Measurements from ENCODE around the gene EPB41L3. TPM values are rescaled to one million over a fixed set of nuclear protein-coding genes. Genes with fewer than 3 reads are reported as not detected.

Gene EPB41L3
- 19.2 and 22.2 TPM in 2 replicates for total RNA-seq (2014; rRNA removed; shearing (Covaris generic))
- 19.2 and 20.8 TPM in 2 replicates for polyA plus RNA-seq (2016; fragmentation: Nextera tagmentation; extraction: Ambion mirVana)

DNA sequence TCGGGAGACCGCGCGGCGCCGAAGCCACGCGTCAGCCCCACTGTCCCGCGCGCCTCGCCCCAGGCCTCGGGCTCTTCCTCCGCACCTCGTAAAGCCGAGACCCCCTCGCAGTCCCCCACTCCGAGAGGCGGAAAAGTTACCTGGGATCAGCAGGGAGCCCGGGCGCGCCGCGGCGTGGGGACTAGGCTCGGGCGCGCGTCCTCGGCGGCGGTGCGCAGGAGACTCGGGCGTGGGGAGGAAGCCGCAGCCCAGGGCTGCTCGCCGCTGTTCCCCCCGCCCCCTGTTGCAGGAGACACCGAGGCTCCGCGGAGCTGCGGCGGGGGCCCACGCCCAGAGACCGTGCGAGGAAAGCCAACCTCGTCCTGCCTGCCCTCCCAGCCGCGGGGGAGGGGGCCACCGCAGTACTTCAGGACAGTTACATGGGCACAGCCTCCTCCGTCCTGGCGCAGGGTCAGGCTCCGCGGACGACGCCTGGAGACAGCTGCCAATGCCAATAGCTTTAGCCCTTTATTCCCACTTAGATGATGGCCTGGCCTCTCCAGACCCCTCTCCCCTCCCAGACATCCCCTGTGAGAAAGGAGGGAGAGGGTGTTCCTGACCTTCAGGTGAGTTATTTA lies at the start of gene EPB41L3:
Gene EPB41L3, minus strand, starts transcription at position 225 of the 617 bp plus-strand sequence. CDS start 54,814 bp downstream, outside the sequence.
- H3K9ac ChIP-seq: peak within 1 kb of the TSS; percentile 75
- TF ChIP-seq EZH2 (IDR thresholded peaks at IDR 0.05; ENCODE audit: insufficient read depth, poor library complexity, severe bottlenecking) (no peak), EZH2phosphoT487 (IDR thresholded peaks at IDR 0.05; ENCODE audit: insufficient read depth, low read depth) (no peak)
- H3K36me3 ChIP-seq (ENCODE audit: low read depth): no peaks in the 10 kb centered on the region
- H3K79me2 ChIP-seq (ENCODE audit: insufficient read depth): no peaks in the 10 kb centered on the region
- H3K4me3 ChIP-seq: peak within 1 kb of the TSS; percentile 73
- H3K27ac ChIP-seq: no peak within 1 kb of the TSS
- in situ Hi-C loops (cut with MboI): no loop called here
- H3K4me1 ChIP-seq (ENCODE audit: insufficient read depth): no peaks in the 10 kb centered on the region
- WGBS, 2 experiments (ENCODE audit: low coverage in 1 of 2, low lambda C conversion rate in 2 of 2, missing lambda C conversion rate in 2 of 2): 2% methylated on average over 27 to 28 of the region's 57 CpGs
- peaks cover 8% of the 10 kb centered on the region; the same call in 1 of the 2 replicates for H3F3A ChIP-seq (ENCODE audit: insufficient read depth)
- H3K9me3 ChIP-seq (ENCODE audit: low read depth): no peaks in the 10 kb centered on the region
- DNase-seq: peak; percentile 65
- peak within 1 kb of the TSS; percentile 73 for H2AFZ ChIP-seq
- no peaks in the 10 kb centered on the region for H4K20me1 ChIP-seq (ENCODE audit: insufficient read depth)
- no peaks in the 10 kb centered on the region; the same call in 1 of the 2 replicates for H3K27me3 ChIP-seq (replicated peaks; ENCODE audit: insufficient read depth)
- peak within 1 kb of the TSS; percentile 80 for H3K4me2 ChIP-seq (ENCODE audit: unreplicated experiment)
- no peaks in the 10 kb centered on the region for H3K9me2 ChIP-seq (ENCODE audit: insufficient read depth)

DNA sequence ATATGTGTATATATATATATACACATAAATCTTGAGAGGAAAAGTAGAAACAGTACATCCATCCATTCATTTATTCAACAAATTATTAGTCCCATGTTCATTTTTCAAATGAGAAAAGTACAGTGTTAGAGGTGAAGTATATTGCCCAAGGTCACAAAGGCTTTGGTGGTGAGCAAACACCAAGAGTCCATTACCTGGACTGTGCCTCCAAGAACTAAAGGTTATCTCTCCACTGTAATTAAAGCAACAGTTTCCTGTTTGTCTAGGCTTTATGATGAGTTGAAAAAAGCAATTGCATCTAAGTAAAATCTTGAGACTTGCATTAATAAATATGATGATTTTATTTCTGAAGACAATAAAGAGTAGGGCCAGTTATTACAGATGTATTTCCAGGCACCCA lies 44.7 kb upstream of the EPB41L3 start:
- Histone ChIP-seq H4K20me1 (ENCODE audit: insufficient read depth) (no peaks in the 10 kb centered on the region), H3K79me2 (ENCODE audit: insufficient read depth) (no peaks in the 10 kb centered on the region), H3K4me2 (ENCODE audit: unreplicated experiment) (no peak overlapping the region), H3K4me3 (no peak overlapping the region), H3K27ac (no peak overlapping the region), H3K27me3 (replicated peaks; ENCODE audit: insufficient read depth) (no peaks in the 10 kb centered on the region), H3K9ac (no peak overlapping the region), H3K36me3 (ENCODE audit: low read depth) (no peaks in the 10 kb centered on the region), H3K9me3 (ENCODE audit: low read depth) (no peaks in the 10 kb centered on the region), H3F3A (ENCODE audit: insufficient read depth) (peaks cover 11% of the 10 kb centered on the region), H3K9me2 (ENCODE audit: insufficient read depth) (no peaks in the 10 kb centered on the region), H2AFZ (no peak overlapping the region), H3K4me1 (ENCODE audit: insufficient read depth) (peaks cover 18% of the 10 kb centered on the region)
- in situ Hi-C loops (cut with MboI): no loop called here
- no peak for DNase-seq
- TF ChIP-seq EZH2phosphoT487 (IDR thresholded peaks at IDR 0.05; ENCODE audit: insufficient read depth, low read depth) (no peak), EZH2 (IDR thresholded peaks at IDR 0.05; ENCODE audit: insufficient read depth, poor library complexity, severe bottlenecking) (no peak)

DNA sequence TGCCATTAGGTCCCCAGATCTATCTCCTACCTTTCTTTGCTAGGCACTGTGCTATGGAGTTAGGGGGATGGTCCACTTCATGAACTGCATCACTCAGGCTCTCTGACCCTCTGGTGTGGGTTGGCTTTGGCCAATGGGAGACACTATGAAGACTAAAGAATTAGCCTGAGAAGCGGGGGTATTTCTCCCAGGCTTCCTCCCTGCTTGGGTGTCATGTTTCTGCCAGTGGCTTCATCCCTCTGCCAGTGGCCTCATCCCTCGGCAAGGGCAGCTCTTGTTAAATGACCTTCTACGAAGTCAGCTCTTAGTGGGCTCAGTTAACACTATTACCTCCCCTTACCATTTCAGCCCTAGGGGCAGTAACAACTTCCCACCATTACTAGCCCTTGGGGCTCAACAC lies 41.9 kb upstream of the EPB41L3 start:
- Histone ChIP-seq H3K9ac (no peak overlapping the region), H3K4me2 (ENCODE audit: unreplicated experiment) (no peak overlapping the region), H3K36me3 (ENCODE audit: low read depth) (no peaks in the 10 kb centered on the region), H3K4me1 (ENCODE audit: insufficient read depth) (peaks cover 39% of the 10 kb centered on the region), H3K79me2 (ENCODE audit: insufficient read depth) (no peaks in the 10 kb centered on the region), H3K27me3 (replicated peaks; ENCODE audit: insufficient read depth) (no peaks in the 10 kb centered on the region), H3F3A (ENCODE audit: insufficient read depth) (peaks cover 28% of the 10 kb centered on the region), H3K9me2 (ENCODE audit: insufficient read depth) (no peaks in the 10 kb centered on the region), H4K20me1 (ENCODE audit: insufficient read depth) (no peaks in the 10 kb centered on the region), H3K4me3 (no peak overlapping the region), H3K27ac (no peak overlapping the region), H3K9me3 (ENCODE audit: low read depth) (no peaks in the 10 kb centered on the region), H2AFZ (no peak overlapping the region)
- in situ Hi-C loops (cut with MboI): no loop called here
- TF ChIP-seq EZH2 (IDR thresholded peaks at IDR 0.05; ENCODE audit: insufficient read depth, poor library complexity, severe bottlenecking) (no peak), EZH2phosphoT487 (IDR thresholded peaks at IDR 0.05; ENCODE audit: insufficient read depth, low read depth) (no peak)
- WGBS, 2 experiments (ENCODE audit: low coverage in 1 of 2, low lambda C conversion rate in 2 of 2, missing lambda C conversion rate in 2 of 2): 80 to 85% methylated on average over 3 of the region's 3 CpGs
- no peak for DNase-seq

DNA sequence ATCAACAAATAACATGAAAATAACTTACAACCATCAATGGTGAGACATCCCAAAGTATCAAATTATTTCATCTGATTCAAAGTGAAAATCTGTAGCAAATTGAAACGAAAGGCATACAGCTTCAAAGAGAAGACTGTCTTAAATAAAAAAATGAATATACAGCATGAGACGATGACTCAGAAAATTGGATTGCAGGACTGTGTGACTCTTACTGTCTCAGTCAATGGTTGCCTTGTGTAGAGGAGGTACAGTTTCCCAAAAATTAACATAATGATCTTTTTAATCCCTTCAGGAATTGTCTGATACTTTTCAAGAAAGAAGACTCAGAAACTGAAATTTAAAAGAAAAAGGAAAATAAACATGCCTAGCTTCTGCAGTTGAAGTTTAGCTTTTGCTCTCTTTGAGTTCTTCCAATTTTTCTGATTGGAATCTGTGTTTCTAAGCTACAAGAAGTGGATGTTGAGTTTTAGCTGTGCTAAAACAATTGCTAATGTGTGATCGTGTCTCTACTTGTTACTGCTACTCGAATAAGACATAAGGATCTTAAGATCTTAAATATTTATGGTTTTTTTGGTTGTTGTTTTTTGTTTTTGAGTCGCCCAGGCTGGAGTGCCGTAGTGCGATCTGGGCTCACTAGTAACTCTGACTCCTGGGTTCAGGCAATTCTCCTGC lies 41.1 kb upstream of the EPB41L3 start:
- no peaks in the 10 kb centered on the region for H3K9me2 ChIP-seq (ENCODE audit: insufficient read depth)
- H3K9ac ChIP-seq: no peak overlapping the region
- no peaks in the 10 kb centered on the region for H3K36me3 ChIP-seq (ENCODE audit: low read depth)
- DNase-seq: peak; percentile 80
- in situ Hi-C loops (cut with MboI): no loop called here
- no peaks in the 10 kb centered on the region for H3K79me2 ChIP-seq (ENCODE audit: insufficient read depth)
- no peak overlapping the region for H3K27ac ChIP-seq
- H2AFZ ChIP-seq: no peak overlapping the region; the same call in 1 of the 2 replicates
- TF ChIP-seq EZH2 (IDR thresholded peaks at IDR 0.05; ENCODE audit: insufficient read depth, poor library complexity, severe bottlenecking) (no peak), EZH2phosphoT487 (IDR thresholded peaks at IDR 0.05; ENCODE audit: insufficient read depth, low read depth) (no peak)
- no peaks in the 10 kb centered on the region for H4K20me1 ChIP-seq (ENCODE audit: insufficient read depth)
- peak overlapping the region; percentile 51 for H3K4me2 ChIP-seq (ENCODE audit: unreplicated experiment)
- 64 to 65% methylated on average over 7 of the region's 7 CpGs for WGBS, 2 experiments (ENCODE audit: low coverage in 1 of 2, low lambda C conversion rate in 2 of 2, missing lambda C conversion rate in 2 of 2)
- no peak overlapping the region for H3K4me3 ChIP-seq
- H3K4me1 ChIP-seq (ENCODE audit: insufficient read depth): peaks cover 39% of the 10 kb centered on the region
- no peaks in the 10 kb centered on the region for H3K9me3 ChIP-seq (ENCODE audit: low read depth)
- H3K27me3 ChIP-seq (replicated peaks; ENCODE audit: insufficient read depth): no peaks in the 10 kb centered on the region
- peaks cover 28% of the 10 kb centered on the region for H3F3A ChIP-seq (ENCODE audit: insufficient read depth)

Data from GM23248 (cell line).